ENCODE data around the gene XKR7.

DNA sequence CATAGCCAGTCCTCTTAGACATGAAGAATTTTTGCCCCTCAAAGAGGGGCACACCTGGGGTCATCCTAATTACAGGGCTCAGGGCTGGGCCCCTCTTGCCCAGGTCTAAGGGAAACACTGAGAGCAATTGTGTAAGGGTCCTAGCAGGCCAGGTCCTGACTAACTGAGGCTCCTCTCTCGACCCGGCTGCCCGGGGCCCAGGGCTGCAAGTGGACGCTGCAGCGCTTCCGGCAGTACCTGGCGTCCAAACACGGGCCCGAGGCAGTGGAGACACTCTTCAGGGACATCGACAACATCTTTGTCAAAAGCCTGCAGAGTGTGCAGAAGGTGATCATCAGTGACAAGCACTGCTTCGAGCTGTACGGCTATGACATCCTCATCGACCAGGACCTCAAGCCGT, 33.5 kb upstream of the XKR7 start:
- no peak for TF ChIP-seq POLR2AphosphoS5 (IDR thresholded peaks at IDR 0.05; ENCODE audit: low read depth, low read length)
- TF ChIP-seq POLR2A (IDR thresholded peaks at IDR 0.05; ENCODE audit: low read depth, low read length): no peak

Data from GM12891 (cell line).